Suprapubic skin (tissue), 4 donors: ENCODE results near the gene SPSB4.

ENCODE experiments used
- CTCF ChIP-seq, 2 donors: fragments of 200-600 bp in 1 of 2; fragments of 450-650 bp in 1 of 2; sonication (generic) in 1 of 2; IDR thresholded peaks; one replicate each; pipeline ENCODE4 v1.5.1; 2016 to 2019; ENCODE audit warnings: antibody characterized with exemption in 2 of 2, mild to moderate bottlenecking in 1 of 2, moderate library complexity in 1 of 2
- POLR2A ChIP-seq, 2 donors: fragments of 450-650 bp; IDR thresholded peaks; one replicate each; pipeline ENCODE4 v1.6.1; 2017; ENCODE audit warnings: antibody characterized with exemption in 2 of 2, mild to moderate bottlenecking in 2 of 2, moderate library complexity in 2 of 2
- POLR2AphosphoS5 ChIP-seq, 3 donors: sonication (generic); formaldehyde crosslinking; IDR thresholded peaks; one replicate each; pipeline ENCODE4 v1.6.1; 2017; ENCODE audit warnings: antibody characterized with exemption in 3 of 3

DNA sequence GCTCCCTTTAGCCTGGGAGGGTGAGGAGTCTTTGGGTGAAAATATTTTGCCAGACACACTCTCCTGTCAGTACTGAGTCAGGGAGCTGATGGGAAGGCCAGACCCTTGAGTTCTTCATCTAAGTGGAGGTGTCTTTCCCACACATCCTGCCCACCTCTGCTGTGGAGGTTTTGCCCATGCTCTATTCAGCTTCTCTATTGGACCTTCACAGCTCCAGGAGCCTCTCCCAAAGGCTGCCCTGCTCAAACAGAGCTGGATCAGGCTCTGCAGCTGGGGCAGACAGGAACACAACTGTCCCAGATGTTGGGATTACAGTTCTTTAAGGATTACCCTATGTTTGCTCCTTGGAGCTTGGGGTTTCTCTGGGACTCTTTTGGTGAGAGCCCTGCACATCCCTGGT lies 77.9 kb downstream of the SPSB4 start:
- TF ChIP-seq CTCF (IDR thresholded peaks at IDR 0.05) (no peak), POLR2A (IDR thresholded peaks at IDR 0.05) (no peak), POLR2AphosphoS5 (IDR thresholded peaks at IDR 0.05) (no peak)
